ENCODE results near the gene SLC6A2. TPM values are rescaled to one million over a fixed set of nuclear protein-coding genes. Genes with fewer than 3 reads are reported as not detected.

The SLC6A2 gene
- total and polyA plus RNA-seq, 9 of the 15 experiments (the other 6 are each of a cell fraction or from before 2014, with no cell fraction given), result not detected

GRCh38 chr16:55703003-55704001 lies 47.5 kb downstream of the SLC6A2 start:
- no peaks in the 10 kb centered on the region for H3K9me3 ChIP-seq (replicated peaks; ENCODE audit: control insufficient read depth, insufficient read depth, low read depth, low read length)
- FAIRE-seq (peak; percentile 26), ATAC-seq (peak; percentile 33; the same call in 1 of the 3 replicates), DNase-seq (ENCODE audit: extremely low read depth in 1 of 4, low spot score in 3 of 4) (peak; percentile 19 to 56 (median 28))
- no peaks in the 10 kb centered on the region for H3K79me2 ChIP-seq (ENCODE audit: control insufficient read depth, insufficient read depth, low read length)
- H3K9me1 ChIP-seq (ENCODE audit: control insufficient read depth, insufficient read depth, low read length), result no peaks in the 10 kb centered on the region
- no peak overlapping the region for H3K4me2 ChIP-seq (ENCODE audit: insufficient read depth, low read length)
- H3K27me3 ChIP-seq (ENCODE audit: control insufficient read depth in 2 of 2, insufficient read depth in 2 of 2, low read length in 2 of 2), result peaks cover 3 to 8% of the 10 kb centered on the region in 2 experiments; a peak in 4 of 5 replicates
- H4K20me1 ChIP-seq (replicated peaks; ENCODE audit: control insufficient read depth, insufficient read depth, low read length), result no peaks in the 10 kb centered on the region; the same call in 1 of the 2 replicates
- intact Hi-C loops (cut with micrococcal nuclease), result loop anchor here (5.0 kb wide), 1 partner anchor 61 kb away; no protein-coding TSS in a partner anchor
- no peak overlapping the region for H2AFZ ChIP-seq (ENCODE audit: low read depth, low read length)
- no peak overlapping the region for H3K9ac ChIP-seq (ENCODE audit: insufficient read depth in 1 of 2, low read depth in 2 of 2, low read length in 2 of 2)
- BruUV-seq (replicated peaks), result no TSS peak
- no peak overlapping the region for H3K4me3 ChIP-seq
- no peaks in the 10 kb centered on the region for H3K4me1 ChIP-seq (replicated peaks in 1 of 2; ENCODE audit: control insufficient read depth in 2 of 2, insufficient read depth in 2 of 2, low read length in 2 of 2)
- ChIA-PET CTCF (ENCODE audit: low intra/inter-chr PET ratio) (interaction anchor here (0.7 to 6.5 kb wide), 7 partner anchors 9 to 367 kb away, joined by 3 to 139 read pairs (median 6); no protein-coding TSS in a partner anchor), POLR2A (no interaction called here)
- no peaks in the 10 kb centered on the region for H3K36me3 ChIP-seq (ENCODE audit: control insufficient read depth, insufficient read depth, low read length)
- 0% methylated on average over 9 of the region's 10 CpGs for WGBS (ENCODE audit: insufficient coverage, low coverage, missing lambda C conversion rate)
- in situ Hi-C loops (cut with MboI), result loop anchor here (5.0 kb wide), 1 partner anchor 236 kb away; no protein-coding TSS in a partner anchor
- H3K27ac ChIP-seq (ENCODE audit: extremely low read depth, low read depth, low read length), result no peak overlapping the region
- peak; percentile 39; the same call in 1 of the 2 replicates for TF ChIP-seq REST (IDR thresholded peaks at IDR 0.05; ENCODE audit: borderline replicate concordance)
- no peak for TF ChIP-seq REST (CRISPR knock-in tag; IDR thresholded peaks at IDR 0.05; ENCODE audit: low read depth)
- no peak for TF ChIP-seq CTCFL (IDR thresholded peaks at IDR 0.05; ENCODE audit: borderline replicate concordance, insufficient read depth, low read depth, low read length, poor library complexity, severe bottlenecking)
- TF ChIP-seq CTCF (IDR thresholded peaks at IDR 0.05 in 2 of 3, conservative IDR thresholded peaks at IDR 0.05 in 1 of 3; ENCODE audit: insufficient read depth in 2 of 3, low read depth in 1 of 3, low read length in 3 of 3), result peak; percentile 23 to 66 (median 58); a peak in 4 of 6 replicates
- TF ChIP-seq RAD21 (CRISPR knock-in tag; conservative IDR thresholded peaks at IDR 0.05 in 1 of 2, IDR thresholded peaks at IDR 0.05 in 1 of 2), result peak; percentile 57 to 75
- no peak for TF ChIP-seq ZNF76 (CRISPR knock-in tag; IDR thresholded peaks at IDR 0.05; ENCODE audit: borderline replicate concordance)

All from K562 (cell line).